HCT116 (cell line): ENCODE data around the gene TSC22D3.

Experiments used
- CEBPB ChIP-seq: IDR thresholded peaks from 2 replicates; pipeline ENCODE4 v1.6.1; 2012; ENCODE audit warnings: low read depth
- EZH2 ChIP-seq: fragments of 200-600 bp; sonication (generic); IDR thresholded peaks from 2 replicates; pipeline ENCODE4 v1.6.1; 2017; ENCODE audit warnings: antibody characterized with exemption, mixed run types
- POLR2A ChIP-seq: IDR thresholded peaks from 2 replicates; pipeline ENCODE4 v1.7.0; 2011; ENCODE audit warnings: borderline replicate concordance; ENCODE audit not compliant: insufficient read depth, insufficient read length; ENCODE audit errors: extremely low read depth
- SP1 ChIP-seq: IDR thresholded peaks from 2 replicates; pipeline ENCODE4 v1.6.1; 2012; ENCODE audit warnings: low read depth
- YY1 ChIP-seq: IDR thresholded peaks from 2 replicates; pipeline ENCODE4 v1.6.1; 2011; ENCODE audit warnings: low read length, low read depth, moderate library complexity, mild to moderate bottlenecking; ENCODE audit not compliant: insufficient replicate concordance; ENCODE audit errors: extremely low read depth
- TF ChIP-seq, protein P1 (sequence below), 3 experiments: fragments of 200-600 bp in 1 of 3; sonication (generic) in 1 of 3; IDR thresholded peaks in 2 of 3; conservative IDR thresholded peaks in 1 of 3; 2 replicates each; pipeline ENCODE4 v1.5.1; 2012 to 2017; ENCODE audit warnings: low read depth in 2 of 3, low read length in 2 of 3, antibody characterized with exemption in 1 of 3, borderline replicate concordance in 1 of 3, control low read depth in 1 of 3, mild to moderate bottlenecking in 1 of 3, mixed read lengths in 1 of 3, mixed run types in 1 of 3, moderate library complexity in 1 of 3; ENCODE audit not compliant: insufficient read depth in 1 of 3
- TF ChIP-seq, protein P2 (sequence below): IDR thresholded peaks from 2 replicates; pipeline ENCODE4 v1.6.1; 2012

DNA sequence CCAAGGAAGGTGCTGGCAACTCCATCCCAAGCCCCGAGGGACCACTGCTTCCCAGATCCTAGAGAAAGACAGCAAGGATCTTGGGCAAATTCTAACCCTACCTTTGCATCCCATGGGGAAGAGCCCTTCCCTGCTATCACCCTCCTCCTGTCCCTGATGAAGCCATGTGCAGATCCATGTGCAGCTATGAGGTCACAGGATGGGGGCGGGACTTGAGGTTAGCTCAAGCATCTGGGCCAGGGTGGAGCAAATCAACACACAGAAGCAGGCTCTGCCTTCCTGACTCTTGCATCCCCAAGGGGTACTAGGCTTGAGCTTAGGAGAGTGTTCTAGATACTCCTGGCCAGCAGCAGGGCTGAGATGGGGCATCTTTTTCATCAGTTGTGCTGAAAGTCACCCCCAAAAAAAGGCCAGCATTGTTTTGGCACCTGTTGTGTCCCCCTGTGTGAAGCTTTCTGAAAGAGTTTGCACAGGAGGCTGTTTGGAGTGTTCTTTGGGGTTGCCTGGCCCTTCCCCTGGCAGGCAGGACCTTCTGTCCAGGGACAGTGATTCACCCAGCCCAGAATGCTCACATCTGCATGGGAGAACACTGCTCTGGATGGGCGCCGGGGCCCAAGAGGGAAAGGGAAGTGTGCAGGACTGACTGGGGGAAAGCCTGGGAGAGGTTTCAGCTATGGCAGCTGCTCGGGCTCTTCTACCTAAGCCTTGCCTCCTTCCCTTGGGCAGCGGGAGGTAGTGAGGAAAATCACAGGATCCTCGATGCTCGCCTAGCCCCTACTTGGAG is 96.4 kb downstream of the TSC22D3 start:
- TF ChIP-seq CEBPB (no peak), SP1 (no peak), YY1 (no peak), EZH2 (no peak), POLR2A (no peak)
- TF ChIP-seq, protein P1, sequence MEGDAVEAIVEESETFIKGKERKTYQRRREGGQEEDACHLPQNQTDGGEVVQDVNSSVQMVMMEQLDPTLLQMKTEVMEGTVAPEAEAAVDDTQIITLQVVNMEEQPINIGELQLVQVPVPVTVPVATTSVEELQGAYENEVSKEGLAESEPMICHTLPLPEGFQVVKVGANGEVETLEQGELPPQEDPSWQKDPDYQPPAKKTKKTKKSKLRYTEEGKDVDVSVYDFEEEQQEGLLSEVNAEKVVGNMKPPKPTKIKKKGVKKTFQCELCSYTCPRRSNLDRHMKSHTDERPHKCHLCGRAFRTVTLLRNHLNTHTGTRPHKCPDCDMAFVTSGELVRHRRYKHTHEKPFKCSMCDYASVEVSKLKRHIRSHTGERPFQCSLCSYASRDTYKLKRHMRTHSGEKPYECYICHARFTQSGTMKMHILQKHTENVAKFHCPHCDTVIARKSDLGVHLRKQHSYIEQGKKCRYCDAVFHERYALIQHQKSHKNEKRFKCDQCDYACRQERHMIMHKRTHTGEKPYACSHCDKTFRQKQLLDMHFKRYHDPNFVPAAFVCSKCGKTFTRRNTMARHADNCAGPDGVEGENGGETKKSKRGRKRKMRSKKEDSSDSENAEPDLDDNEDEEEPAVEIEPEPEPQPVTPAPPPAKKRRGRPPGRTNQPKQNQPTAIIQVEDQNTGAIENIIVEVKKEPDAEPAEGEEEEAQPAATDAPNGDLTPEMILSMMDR (IDR thresholded peaks at IDR 0.05 in 2 of 3, conservative IDR thresholded peaks at IDR 0.05 in 1 of 3; ENCODE audit: borderline replicate concordance in 1 of 3, insufficient read depth in 1 of 3, low read depth in 2 of 3, low read length in 2 of 3), result no peak
- TF ChIP-seq, protein P2, sequence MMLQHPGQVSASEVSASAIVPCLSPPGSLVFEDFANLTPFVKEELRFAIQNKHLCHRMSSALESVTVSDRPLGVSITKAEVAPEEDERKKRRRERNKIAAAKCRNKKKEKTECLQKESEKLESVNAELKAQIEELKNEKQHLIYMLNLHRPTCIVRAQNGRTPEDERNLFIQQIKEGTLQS, result no peak
